GOT3 (cell line): Measurements from ENCODE around the gene ACAA2.
"Not testable (repeated sequence)": the region's sequence is repeated elsewhere in the genome, so short reads cannot be mapped to it uniquely, and the experiment has no call there.

ENCODE experiments used
- DNase-seq: peaks from one replicate; lab custom pipeline; 2025; ENCODE audit warnings: mixed read lengths; lab: John Stamatoyannopoulos, UW

The ACAA2 gene

DNA sequence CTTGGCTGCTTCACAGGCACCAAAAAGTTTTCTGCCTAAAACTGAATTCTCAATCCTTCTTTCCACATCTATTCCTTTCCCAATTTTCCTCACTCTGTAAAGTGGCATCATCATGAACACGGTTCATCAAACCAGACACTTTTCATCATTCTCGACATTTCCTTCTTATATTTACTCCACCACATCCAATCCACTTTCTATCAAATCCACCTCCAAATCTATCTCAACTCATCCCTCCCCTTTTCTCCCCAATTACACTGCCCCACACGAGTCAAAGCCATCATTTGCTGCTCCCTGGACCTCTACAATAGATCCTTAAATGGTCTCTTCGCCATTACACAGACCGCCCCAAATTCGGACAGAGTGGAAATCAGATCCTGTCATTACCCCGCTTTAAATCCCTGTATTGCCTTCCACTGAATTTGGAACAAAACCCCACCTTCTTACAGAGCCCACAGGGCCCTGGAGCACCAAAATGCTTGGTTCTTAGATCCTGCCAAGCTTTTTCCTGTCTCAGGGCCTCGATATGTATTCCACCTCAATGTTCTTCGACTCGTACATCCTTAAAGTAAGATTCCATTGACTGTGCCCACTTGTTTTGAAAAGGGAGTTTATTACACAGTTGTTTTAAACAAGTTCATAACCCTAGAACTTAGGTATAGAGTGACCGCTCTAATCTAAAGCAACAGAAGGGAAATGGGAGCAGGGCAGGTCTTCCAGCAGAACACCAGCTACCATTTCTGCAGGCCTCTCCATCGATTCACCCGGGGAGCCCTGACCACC, 856 bp downstream of the ACAA2 start:
- DNase-seq = no peak

DNA sequence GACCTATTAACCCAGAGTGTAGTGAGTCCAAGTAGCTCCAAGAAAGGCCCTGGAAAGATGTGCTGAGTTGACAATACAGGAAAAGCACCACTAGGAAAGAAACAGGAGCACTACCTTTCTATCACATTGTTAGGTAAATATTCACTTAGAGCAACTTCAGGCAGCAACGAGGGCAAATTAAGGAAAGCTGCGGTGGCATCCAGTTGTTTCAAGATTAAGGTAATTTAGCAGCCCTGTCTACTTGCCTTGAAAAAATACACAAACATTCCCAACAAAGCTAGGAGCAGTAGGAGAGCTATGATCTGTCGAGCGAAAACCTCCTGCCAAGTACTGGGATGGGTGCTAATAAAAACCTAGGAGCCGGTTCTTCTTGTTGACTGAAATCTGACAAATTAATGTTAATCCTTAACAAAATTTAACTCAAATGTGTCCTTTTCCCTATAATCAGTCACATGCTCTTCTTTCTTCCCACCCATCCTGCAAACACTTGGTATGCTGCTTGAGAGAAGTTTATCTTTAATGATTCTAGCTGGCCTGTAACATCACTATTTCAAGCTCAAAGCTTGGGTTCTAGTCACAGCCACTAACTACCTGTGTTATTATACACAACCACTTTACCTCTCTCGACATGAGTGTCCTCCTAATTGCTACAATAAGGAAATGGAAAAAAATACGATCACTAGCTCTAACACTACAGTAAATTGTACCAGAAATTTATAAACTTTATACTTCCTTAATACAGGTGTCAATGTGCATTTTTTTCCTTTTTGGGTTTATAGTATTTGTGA, 2.0 kb downstream of the ACAA2 start:
- DNase-seq = no peak

GRCh38 chr18:49808553-49809191, 4.7 kb downstream of the ACAA2 start:
- not testable (repeated sequence) for DNase-seq

- DNase-seq = no peak
Measured at GRCh38 chr18:49804096-49804495, 9.2 kb downstream of the ACAA2 start.

GRCh38 chr18:49802623-49803022, 10.7 kb downstream of the ACAA2 start:
- no peak for DNase-seq

- DNase-seq = not testable (repeated sequence)
Measured at GRCh38 chr18:49800491-49800890, 12.8 kb downstream of the ACAA2 start.

DNA sequence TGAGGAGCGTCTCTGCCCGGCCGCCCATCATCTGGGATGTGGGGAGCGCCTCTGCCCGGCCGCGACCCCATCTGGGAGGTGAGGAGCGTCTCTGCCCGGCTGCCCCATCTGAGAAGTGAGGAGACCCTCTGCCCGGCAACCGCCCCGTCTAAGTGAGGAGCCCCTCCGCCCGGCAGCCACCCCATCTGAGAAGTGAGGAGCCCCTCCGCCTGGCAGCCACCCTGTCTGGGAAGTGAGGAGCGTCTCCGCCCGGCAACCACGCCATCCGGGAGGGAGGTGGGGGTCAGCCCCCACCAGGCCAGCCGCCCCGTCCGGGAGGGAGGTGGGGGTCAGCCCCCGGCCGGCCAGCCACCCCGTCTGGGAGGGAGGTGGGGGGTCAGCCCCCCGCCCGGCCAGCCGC, 13.5 kb downstream of the ACAA2 start:
- not testable (repeated sequence) for DNase-seq

GRCh38 chr18:49798001-49798400, 15.3 kb downstream of the ACAA2 start:
- no peak for DNase-seq

- no peak for DNase-seq
Measured at GRCh38 chr18:49795612-49796552, 17.5 kb downstream of the ACAA2 start.

DNA sequence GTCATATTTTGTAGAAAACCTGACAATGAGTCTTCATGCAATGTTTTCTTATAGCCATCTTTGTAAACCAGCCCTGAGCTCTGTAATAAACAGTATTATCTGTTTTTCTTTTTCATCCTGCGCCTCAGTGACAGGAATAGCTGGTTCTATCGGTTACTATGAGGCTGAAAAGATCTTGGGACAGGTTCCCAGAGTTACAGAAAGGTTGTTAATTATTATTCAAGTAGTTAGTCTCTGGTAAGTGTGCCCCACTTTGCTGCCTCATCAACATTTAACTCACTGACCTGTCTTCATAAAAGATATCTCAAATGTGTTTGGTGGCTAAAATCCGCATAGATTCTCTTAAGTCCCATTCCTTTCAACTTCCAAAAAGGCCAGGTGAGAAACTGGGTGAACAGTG, 18.6 kb downstream of the ACAA2 start:
- no peak for DNase-seq

- DNase-seq = not testable (repeated sequence)
Measured at GRCh38 chr18:49789560-49790134, 23.7 kb downstream of the ACAA2 start.

- DNase-seq = no peak
Measured at GRCh38 chr18:49788327-49788898, 24.9 kb downstream of the ACAA2 start.

- DNase-seq = no peak
Measured at GRCh38 chr18:49786019-49786720, 27.2 kb downstream of the ACAA2 start.

DNA sequence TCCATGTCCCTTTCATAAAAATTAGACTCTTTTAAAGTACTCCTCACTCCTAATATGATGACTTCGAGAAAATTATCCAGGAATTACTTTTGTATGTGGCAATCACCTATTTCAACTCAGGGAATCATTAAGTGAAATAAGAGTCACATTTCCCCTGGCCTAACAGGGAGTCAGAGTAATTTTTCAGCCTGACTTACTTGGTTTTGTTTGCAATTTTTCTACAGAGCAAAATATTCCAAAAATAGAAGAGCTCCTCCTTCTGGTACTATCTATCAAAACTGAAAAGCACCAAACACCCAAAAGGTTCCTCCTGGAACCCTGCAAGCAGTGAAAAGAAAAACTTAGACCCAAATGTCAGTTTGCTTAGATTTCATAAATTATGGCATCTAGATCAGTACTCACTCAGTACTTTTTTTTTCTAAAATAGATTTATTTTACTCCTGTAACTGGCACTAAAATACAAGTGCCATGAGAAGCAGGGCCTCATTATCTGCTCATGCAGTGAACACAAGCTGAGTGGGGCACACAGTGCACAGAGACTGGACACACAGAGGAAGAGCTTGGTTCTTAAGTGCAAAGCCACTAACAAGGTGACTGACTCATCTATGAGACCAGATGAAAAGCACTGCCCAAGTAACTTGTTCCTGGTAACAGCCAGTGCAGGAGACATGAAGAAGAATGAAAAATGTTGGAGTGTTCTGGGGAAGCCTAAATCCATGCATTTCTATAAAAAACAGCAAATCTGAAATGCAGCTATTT, 28.7 kb downstream of the ACAA2 start:
- DNase-seq = no peak

DNA sequence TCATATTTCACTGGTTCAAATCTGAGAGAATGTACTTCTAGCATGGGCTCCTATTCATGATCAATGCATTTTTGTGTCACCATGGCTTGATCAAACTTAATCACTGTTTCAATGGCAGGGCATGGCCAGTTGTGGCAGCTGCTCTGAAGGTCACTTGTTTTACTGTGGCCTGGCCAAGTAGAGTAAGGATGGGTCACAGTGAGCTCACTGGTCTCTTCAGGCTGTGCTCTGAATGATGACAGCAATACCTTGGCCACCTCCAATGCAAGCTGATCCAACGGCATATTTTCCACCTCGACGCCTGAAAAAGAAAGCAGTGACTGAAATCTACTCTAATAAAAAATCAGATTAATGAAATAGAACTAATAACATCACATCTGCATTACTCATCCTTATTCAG, 29.7 kb downstream of the ACAA2 start:
- not testable (repeated sequence) for DNase-seq

- no peak for DNase-seq
Measured at GRCh38 chr18:49778826-49779465, 34.4 kb downstream of the ACAA2 start.

- no peak for DNase-seq
Measured at GRCh38 chr18:49769047-49769728, 44.1 kb downstream of the ACAA2 start.

- no peak for DNase-seq
Measured at GRCh38 chr18:49768051-49768391, 45.3 kb downstream of the ACAA2 start.
